HL-60/S4 treated with phorbol 12-myristate 13-acetate at 8.2 ng/mL for 4 days and 3 days (cell line): ENCODE measurements around the gene SSX4.
"Not testable (repeated sequence)": the region's sequence is repeated elsewhere in the genome, so short reads cannot be mapped to it uniquely, and the experiment has no call there.

Experiments used
- in situ Hi-C: fragments of 300-500 bp; cut with MboI; formaldehyde crosslinking; loops from 2 replicates; pipeline ENCODE4 v1.15.0; 2022; ENCODE audit warnings: low sequenced_read_pairs

The SSX4 gene, protein sequence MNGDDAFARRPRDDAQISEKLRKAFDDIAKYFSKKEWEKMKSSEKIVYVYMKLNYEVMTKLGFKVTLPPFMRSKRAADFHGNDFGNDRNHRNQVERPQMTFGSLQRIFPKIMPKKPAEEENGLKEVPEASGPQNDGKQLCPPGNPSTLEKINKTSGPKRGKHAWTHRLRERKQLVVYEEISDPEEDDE

DNA sequence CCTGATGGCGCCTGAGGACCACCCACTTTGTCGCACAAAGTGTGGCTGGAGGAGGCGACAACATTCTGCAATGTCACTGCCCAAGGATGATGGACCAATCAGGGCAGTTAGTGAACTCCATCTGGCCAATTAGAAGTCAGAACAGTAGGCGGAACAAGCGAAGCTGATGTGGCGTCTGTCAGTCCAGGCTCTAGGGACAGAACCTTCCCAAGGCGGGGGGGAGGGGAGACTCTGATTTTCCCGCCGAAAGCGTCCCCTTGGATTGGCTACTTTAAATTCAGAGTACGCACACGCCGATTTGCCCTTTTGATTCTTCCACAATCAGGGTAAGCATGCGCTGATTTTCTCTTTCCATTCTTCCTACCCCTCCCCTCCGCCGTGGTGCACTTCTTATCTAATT, at the start of gene SSX4:
TSS of gene SSX4 (plus strand) at position 301 of the 400 bp plus-strand sequence. CDS start 515 bp downstream, outside the sequence.
- in situ Hi-C loops, result not testable (repeated sequence)

DNA sequence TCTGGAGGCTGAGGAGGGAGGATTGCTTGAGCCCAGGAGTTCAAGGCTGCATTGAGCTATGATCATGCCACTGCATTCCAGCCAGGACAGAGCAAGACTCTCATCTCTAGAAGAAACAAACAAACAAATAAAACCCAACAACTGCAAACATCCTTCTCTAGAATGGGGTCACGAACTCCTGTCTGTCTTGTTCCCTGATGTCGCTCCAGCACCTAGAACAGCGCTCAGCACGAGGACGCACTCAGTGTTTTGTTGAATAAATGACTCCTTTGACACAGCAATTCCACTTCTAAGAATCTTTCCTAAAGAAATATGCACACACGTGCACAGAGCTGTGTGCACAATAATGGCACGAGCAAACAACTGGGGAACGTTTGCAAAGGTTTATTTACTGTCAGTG, 37.3 kb upstream of the SSX4 start:
- in situ Hi-C loops, result not testable (repeated sequence)

DNA sequence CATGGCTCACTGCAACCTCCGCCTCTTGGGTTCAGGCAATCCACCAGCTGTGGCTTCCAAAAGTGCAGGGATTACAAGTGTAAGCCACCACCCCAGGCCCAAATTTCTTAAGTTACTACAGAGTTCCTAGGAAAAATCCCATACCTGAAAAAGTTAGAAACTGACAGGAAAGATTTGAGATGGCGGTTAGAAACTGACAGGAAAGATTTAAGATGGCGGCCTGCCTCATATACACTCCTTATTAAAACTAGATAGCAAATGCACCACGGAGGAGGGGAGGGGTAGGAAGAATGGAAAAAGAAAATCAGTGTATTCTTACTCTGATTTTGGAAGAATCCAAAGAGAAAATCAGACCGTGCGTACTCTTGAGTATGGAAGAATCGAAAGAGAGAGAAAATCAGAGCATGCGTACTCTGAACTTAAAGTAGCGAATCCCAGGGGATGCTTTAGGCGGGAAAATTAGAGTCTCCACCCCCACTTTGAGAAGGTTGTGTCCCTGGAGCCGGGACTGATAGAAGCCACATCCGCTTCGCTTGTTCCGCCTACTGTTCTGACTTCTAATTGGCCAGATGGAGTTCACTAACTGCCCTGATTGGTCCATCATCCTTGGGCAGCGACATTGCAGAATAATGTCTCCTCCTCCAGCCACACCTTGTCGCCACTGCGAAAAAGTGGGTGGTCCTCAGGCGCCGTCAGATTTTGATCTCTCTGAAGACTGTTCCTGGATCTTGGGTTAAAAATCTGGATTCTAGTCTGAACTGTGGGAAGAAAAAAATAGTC, 26.8 kb upstream of the SSX4 start, which contains the start of gene SSX3:
TSS of gene SSX3 (minus strand) at position 389 of the 780 bp plus-strand sequence. CDS start 1,454 bp downstream, outside the sequence.
- in situ Hi-C loops, result not testable (repeated sequence)

DNA sequence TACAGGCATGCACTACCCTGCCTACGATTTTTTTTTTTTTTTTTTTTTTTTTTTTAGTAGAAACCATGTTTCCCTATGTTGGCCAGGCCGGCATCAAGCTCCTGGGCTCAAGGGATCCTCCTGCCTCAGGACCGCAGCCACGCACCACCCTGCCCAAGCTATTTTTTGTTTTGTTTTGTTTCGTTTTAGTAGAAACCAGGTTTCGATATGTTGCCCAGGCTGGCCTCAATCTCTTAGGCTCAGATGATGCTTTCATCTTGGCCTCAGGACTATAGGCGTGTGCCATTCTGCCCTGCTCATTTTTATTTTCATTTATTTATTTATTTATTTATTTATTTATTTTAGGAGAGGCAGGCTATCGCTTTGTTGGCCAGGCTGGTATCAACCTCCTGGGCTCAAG, 25.7 kb upstream of the SSX4 start:
- in situ Hi-C loops, result no loop called here

DNA sequence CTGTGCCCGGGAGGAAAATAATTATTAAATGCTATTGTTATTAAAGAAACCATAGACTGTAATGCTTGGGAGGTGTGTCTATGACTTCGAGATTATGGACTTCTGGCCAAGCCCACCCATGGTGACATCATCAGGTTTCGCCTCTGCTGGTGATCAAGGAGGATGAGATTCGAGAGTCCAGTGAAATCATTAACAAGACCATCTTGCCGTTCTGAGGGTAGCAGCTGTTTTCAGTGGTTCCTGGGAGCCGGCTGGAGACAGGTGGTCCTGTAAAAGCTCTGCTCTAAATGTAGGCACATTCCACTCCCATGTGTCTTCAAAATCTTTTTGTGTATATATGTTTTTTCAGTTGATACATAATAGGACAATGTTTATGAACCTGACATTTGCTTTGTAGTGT, 24.1 kb upstream of the SSX4 start:
- in situ Hi-C loops, result not testable (repeated sequence)

DNA sequence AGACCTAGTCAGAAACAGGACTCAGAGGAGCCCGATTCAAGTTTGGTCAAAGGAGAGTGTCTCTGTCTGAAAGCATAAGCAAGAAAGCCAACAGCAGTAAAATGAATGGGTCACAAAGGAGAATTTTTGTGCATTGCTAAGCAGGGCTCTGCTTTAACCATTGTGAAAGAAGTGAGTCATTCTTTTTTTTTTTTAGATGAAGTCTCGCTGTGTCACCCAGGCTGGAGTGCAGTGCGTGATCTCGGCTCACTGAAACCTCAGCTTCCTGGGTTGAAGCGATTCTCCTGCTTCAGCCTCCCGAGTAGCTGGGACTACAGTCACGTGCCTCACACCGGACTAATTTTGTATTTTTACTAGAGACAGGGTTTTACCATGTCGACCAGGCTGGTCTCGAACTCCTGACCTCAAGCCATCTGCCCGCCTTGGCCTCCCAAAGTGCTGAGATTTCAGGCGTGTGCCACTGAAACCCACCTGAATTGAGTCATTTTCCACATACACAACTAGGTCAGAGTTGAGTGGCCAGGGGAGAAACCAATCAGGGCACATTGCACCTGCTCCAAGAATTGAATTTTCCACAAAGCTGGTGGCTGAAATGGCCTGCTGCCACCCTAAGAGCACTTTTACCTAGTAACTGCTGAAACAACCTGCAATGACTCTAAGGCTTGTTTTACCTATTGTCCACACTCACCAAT, 15.5 kb upstream of the SSX4 start:
- in situ Hi-C loops, result not testable (repeated sequence)

DNA sequence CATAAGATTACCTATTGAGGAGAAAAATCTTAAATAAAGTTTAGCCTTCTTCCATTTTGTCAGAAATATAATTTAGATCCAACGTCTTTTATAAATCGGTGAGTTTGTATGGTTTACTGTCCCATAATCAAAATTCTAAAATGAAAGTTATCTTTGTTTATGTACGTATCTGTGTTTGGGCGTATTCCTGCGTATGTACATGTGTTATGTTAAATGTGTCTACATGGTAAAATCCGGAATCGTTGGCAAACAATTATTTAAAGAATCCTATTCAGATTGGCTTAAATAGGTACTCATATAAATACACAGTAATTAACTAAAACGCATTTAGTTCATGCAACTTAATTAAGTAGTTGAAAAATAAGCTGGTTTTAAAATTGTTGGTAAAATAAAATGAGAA, 12.9 kb upstream of the SSX4 start:
- in situ Hi-C loops, result not testable (repeated sequence)

DNA sequence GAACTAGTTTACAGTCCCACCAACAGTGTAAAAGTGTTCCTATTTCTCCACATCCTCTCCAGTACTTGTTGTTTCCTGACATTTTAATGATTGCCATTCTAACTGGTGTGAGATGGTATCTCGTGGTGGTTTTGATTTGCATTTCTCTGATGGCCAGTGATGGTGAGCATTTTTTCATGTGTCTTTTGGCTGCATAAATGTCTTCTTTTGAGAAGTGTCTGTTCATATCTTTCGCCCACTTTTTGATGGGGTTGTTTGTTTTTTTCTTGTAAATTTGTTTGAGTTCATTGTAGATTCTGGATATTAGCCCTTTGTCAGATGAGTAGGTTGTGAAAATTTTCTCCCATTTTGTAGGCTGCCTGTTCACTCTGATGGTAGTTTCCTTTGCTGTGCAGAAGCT, 13.6 kb downstream of the SSX4 start:
- in situ Hi-C loops, result not testable (repeated sequence)

DNA sequence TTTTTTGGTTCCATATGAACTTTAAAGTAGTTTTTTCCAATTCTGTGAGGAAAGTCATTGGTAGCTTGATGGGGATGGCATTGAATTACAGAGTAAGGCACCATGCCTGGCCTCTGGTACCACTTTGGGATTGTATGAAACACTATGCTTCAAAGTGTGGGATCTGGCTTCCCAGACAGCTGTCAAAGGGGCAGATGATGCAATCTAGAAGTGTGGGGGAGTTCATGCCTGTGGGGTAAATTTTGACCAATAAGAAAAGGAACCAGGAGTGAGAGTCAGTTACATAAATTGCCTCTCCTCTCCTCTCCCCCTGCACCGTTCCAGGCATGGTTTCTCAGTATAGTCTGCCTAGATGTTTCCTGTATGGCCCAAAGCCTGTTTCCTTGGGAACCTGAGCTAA, 14.5 kb downstream of the SSX4 start:
- in situ Hi-C loops, result not testable (repeated sequence)

DNA sequence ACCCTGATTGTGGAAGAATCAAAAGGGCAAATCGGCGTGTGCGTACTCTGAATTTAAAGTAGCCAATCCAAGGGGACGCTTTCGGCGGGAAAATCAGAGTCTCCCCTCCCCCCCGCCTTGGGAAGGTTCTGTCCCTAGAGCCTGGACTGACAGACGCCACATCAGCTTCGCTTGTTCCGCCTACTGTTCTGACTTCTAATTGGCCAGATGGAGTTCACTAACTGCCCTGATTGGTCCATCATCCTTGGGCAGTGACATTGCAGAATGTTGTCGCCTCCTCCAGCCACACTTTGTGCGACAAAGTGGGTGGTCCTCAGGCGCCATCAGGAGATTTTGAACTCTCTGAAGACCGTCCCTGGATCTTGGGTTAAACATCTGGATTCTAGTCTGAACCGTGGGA, 28.5 kb downstream of the SSX4 start, which contains the start of gene SSX4B:
TSS of gene SSX4B (minus strand) at position 101 of the 400 bp plus-strand sequence. CDS start 588 bp downstream, outside the sequence.
- in situ Hi-C loops, result not testable (repeated sequence)

DNA sequence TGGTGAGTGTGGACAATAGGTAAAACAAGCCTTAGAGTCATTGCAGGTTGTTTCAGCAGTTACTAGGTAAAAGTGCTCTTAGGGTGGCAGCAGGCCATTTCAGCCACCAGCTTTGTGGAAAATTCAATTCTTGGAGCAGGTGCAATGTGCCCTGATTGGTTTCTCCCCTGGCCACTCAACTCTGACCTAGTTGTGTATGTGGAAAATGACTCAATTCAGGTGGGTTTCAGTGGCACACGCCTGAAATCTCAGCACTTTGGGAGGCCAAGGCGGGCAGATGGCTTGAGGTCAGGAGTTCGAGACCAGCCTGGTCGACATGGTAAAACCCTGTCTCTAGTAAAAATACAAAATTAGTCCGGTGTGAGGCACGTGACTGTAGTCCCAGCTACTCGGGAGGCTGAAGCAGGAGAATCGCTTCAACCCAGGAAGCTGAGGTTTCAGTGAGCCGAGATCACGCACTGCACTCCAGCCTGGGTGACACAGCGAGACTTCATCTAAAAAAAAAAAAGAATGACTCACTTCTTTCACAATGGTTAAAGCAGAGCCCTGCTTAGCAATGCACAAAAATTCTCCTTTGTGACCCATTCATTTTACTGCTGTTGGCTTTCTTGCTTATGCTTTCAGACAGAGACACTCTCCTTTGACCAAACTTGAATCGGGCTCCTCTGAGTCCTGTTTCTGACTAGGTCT, 43.8 kb downstream of the SSX4 start:
- in situ Hi-C loops, result not testable (repeated sequence)

DNA sequence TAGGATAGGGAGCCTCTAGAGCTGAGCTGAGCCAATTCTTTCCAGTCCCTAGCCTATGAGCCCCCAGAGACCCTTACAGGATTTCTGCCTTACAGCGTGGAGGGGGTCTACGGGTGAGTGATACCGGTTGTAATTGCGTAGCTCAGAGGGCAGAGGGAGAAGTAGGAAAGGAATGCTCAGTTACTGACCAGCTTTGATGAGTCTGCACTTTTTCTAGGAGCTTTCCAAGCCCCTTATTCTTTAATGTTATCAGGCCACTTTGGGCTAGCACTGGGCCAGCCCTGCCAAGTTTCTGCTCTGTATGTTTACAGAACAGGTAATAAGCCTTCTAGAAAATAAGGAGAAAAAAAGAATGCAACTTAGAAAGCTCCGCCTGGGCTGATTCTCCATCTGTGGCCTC, 46.3 kb downstream of the SSX4 start:
- in situ Hi-C loops, result not testable (repeated sequence)

DNA sequence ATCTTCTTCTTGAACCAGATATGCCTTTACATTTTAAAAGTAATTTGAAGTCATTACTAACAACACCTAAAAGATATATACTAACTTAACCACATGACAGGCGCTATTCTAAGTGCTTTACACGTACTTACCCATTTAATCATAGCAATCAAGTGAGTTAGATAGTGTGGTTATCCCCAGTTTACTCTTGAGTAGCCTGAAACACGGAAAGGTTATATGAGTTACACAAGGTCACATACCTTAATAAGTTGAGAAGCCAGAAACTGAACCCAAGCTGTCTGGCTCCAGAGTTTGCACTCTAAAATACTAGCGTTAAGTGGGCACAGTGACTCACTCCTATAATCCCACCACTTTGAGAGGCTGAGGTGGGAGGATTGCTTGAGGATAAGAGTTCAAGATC, 46.8 kb downstream of the SSX4 start:
- in situ Hi-C loops, result not testable (repeated sequence)

DNA sequence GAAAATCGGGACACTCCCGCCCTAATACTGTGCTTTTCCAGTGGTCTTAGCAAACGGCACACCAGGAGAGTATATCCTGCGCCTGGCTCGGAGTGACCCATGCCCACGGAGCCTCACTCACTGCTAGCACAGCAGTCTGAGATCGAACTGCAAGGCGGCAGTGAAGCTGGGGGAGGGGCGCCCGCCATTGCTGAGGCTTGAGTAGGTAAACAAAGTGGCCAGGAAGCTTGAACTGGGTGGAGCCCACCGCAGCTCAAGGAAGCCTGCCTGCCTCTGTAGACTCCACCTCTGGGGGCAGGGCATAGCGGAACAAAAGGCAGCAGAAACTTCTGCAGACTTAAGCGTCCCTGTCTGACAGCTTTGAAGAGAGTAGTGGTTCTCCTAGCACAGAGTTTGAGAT, 50.4 kb downstream of the SSX4 start:
- in situ Hi-C loops, result not testable (repeated sequence)
